ENCODE measurements around the gene ACRV1.
"Not testable (repeated sequence)": the region's sequence is repeated elsewhere in the genome, so short reads cannot be mapped to it uniquely, and the experiment has no call there.

The ACRV1 gene

DNA sequence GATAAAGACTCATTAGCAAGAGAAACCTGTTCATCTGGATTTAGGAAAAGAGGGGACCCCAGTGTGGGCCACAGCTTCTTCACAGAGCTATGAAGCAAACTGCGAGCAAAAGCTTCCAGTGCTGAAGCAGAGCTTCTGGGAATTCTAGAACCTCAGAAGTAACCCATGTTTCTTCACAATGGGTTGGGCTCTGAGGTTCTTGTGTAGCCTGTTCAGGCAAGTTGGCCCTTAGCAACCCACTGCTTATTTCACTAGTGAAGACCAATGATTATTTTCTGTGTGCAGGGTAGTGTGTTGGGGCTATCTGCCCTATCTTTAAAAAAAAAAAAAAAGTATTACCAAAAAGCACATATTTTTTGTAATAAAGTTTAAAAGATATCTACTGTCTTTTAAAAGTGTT lies at the start of gene ACRV1:
Gene ACRV1, minus strand, starts transcription at position 101 of the 400 bp plus-strand sequence. Its CDS starts 67 bp downstream, at position 34.
- DNase-seq: no peak

- no peak for DNase-seq
These were observed 48.3 kb upstream of the ACRV1 start for GRCh38 chr11:125728969-125729368.

DNA sequence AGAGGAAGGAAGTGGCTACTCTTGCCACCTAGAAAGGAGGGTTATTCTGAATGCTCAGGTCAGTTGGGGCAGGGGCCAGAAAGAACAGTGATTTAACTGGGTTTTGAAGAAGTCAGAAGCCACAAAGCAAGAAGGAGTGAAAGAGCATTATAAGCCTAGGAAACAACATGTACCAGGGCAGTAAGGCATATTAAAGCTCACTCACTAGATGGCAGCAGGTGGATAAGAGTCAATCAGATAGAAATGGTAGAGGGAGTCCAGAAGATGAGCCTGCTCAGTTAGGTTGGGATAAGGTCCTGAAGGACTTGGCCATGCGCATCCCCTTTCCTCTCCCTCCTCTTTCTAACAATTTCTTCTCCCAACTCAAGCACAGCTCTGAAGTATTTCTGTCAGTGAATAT lies 43.5 kb upstream of the ACRV1 start:
- no peak for DNase-seq

DNA sequence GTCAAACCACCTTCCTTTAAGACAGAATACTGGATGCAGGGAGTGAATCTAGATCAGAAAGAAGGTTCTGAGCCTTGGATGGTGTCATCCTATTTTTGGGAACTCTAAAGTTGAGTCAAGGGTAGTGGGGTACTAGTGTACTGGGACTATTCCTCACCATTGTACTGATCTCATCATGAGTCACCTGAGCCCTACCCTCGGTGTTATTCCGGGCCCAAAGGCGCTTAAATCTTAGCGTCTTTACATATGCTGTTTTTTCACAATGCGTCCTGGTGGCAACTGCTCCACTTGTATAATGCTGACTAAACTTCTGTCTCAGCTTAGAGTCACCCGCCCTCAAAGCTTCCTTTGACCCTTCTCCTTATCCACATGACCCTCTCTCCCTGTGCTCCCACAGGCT lies 40.1 kb upstream of the ACRV1 start:
- no peak for DNase-seq

DNA sequence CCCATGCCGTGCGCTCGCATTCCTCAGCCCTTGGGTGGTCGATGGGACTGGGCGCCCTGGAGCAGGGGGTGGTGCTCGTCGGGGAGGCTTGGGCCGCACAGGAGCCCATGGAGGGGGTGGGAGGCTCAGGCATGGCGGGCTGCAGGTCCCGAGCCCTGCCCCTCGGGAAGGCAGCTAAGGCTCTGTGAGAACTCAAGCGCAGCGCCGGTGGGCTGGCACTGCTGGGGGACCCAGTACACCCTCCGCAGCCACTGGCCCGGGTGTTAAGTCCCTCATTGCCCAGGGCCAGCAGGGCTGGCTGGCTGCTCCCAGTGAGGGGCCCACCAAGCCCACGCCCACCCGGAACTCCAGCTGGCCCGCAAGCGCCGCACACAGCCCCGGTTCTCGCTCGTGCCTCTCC lies 24.0 kb upstream of the ACRV1 start:
- not testable (repeated sequence) for DNase-seq

DNA sequence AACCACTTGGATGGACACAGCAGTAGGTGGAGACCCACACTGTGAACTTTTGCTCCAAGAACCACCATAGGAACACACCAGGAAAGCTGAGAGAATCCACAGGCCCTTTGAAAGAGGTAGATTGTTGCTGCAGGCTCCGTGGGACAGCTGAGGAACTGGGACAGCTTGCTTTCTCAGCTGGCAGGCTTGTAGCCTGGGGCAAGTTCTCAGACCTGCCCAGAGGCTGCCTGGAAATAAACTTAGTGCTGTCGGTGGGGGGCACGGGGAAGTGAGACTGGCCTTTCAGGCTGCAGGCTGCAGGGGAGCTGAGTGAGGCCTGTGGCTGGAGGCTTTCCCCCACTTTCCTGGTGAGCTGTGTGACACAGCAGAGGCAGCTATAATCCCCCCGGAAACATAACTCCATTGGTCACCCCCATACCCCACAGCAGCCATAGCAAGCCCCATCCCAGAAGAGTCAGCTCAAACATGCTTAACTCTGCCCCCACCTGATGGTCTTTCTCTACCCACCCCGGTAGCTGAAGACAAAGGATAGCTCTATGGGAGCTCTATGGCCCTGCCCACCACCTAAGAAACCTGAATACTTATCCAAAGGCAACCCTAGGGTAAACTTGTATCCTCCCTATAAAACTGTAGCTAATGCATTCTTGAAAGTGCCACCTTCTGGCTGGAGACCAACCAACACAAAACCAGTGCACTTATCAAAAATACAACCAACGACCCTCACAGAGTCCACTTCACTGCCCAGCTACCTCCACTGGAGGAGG lies 21.4 kb upstream of the ACRV1 start:
- DNase-seq: no peak

GRCh38 chr11:125701018-125701610 lies 20.5 kb upstream of the ACRV1 start:
- no peak for DNase-seq

GRCh38 chr11:125694951-125695350 lies 14.3 kb upstream of the ACRV1 start:
- no peak for DNase-seq

- no peak for DNase-seq
These were observed 12.2 kb upstream of the ACRV1 start for GRCh38 chr11:125692887-125693286.

- no peak for DNase-seq
These were observed 9.4 kb upstream of the ACRV1 start for GRCh38 chr11:125690006-125690405.

GRCh38 chr11:125689274-125689859 lies 8.7 kb upstream of the ACRV1 start:
- DNase-seq: no peak

- no peak for DNase-seq
These were observed 8.0 kb upstream of the ACRV1 start for GRCh38 chr11:125688632-125689031.

GRCh38 chr11:125688066-125688465 lies 7.4 kb upstream of the ACRV1 start:
- DNase-seq: no peak

DNA sequence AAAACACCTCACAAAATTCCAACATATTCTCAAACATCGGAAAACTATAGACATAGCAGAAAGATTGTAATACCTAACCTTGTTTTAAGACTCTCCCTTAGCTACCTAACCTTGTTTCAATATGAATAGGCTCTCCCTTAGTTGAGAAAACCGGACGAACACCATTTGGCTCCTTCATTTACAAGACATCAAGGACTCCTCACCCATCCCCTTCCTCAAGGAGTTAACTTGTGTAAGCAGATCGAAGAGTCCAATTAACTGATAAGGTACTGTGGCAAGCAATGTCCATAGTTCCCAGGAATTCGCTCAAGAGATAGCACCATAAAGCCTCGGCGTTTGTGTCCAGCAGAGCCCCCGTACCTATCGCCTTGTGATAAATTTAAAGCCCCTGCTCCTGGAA lies 4.6 kb upstream of the ACRV1 start:
- no peak for DNase-seq

- no peak for DNase-seq
These were observed 810 bp downstream of the ACRV1 start for GRCh38 chr11:125679837-125680236.

DNA sequence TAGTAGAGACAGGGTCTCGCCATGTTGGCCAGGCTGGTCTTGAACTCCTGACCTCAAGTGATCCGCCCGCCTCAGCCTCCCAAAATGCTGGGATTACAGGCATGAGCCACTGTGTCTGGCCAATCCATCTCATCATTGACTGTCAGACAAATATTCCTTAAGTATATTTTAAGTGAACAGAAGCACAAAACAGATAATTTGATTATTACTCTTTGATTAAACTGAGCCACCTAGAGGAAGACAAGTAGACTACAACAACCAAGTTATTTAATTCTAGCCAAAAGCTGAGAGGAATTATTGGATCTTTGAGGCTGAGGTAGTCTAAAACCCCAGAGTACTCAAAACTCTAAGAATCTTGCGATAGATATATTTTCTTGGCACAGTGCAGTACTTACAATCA lies 1.2 kb downstream of the ACRV1 start:
- no peak for DNase-seq

GRCh38 chr11:125675196-125675595 lies 5.5 kb downstream of the ACRV1 start:
- DNase-seq: no peak

GRCh38 chr11:125674210-125674609 lies 6.4 kb downstream of the ACRV1 start:
- DNase-seq: no peak

- no peak for DNase-seq
These were observed 9.1 kb downstream of the ACRV1 start for GRCh38 chr11:125671561-125671960.

DNA sequence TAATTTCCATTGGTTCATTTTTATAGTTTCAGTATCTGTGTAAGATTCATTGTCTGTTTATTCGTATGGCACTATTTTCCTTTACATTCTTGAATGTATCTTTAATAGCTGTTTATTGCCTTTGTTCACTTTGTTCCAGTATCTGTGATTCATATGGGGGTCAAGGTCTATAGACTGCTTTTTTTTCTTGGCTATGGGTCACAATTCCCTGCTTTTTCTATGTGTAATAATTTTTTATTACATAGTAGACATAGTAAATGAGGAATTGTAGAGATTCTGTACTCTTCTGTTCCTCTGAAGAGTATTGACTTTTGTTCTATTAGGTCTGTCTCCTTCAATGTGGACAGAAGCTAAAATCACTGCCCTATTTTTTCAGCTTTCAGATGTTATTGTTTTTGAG lies 10.5 kb downstream of the ACRV1 start:
- no peak for DNase-seq

DNA sequence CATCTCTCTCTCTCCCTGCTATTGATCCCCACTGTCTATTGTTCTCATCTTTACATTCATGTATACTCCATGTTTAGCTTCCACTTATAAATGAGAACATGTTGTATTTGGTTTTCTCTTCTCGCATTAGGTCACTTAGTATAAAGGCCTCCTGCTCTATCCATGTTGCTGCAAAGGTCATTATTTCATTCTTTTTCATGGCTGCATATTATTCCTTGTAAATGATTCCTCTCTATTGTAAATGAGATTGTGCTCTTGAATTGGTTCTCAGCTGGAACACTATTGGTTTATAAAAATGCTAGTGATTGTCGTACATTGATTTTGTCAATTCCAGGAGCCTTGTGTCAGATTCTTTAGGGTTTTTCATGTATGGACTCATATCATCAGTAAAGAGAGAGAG lies 13.5 kb downstream of the ACRV1 start:
- DNase-seq: no peak

DNA sequence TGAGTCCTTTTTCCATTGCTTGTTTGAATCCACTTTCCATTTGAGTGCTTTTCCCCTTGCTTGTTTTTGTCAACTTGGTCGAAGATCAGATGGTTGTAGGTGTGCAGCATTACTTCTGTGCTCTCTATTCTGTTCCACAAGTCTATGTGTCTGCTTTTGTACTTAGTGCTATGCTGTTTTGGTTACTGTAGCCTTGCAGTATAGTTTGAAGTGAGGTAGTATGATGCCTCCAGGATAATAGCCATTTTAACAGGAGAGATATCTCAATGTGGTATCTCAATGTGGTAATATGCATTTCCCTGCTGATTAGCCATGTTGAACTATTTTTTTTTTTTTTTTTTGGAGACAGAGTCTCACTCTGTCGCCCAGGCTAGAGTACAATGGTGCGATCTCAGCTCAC lies 16.7 kb downstream of the ACRV1 start:
- no peak for DNase-seq

GRCh38 chr11:125662689-125663088 lies 18.0 kb downstream of the ACRV1 start:
- no peak for DNase-seq

All from amygdala (tissue), 56 donors.